ENCODE results near the gene PRKCB.

DNA sequence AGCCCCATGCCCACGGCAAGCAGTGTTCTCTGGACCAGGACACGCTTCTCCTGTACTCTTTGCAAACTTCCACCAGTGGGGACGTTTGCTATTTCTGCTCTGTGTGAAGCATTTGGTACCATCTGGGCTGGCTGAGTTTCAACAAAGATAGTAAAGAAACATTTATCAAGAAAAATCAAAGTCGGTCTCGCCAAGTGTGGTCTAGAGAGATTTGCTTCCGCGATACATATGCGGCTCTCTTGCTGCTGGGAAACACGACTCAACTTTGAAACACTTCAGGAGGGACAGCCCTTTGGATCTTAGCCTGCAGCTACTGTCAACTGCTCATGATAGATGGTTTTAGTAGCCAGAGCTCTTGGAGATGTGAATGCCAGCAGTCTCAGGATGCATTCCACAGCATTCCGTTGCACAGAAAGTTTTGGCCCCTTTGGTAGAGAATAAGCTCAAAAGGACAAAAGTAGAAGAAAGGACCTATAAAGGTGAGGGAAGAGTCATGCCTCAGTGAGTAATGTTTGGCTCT lies 252.2 kb downstream of the PRKCB start:
- TF ChIP-seq, protein P1, sequence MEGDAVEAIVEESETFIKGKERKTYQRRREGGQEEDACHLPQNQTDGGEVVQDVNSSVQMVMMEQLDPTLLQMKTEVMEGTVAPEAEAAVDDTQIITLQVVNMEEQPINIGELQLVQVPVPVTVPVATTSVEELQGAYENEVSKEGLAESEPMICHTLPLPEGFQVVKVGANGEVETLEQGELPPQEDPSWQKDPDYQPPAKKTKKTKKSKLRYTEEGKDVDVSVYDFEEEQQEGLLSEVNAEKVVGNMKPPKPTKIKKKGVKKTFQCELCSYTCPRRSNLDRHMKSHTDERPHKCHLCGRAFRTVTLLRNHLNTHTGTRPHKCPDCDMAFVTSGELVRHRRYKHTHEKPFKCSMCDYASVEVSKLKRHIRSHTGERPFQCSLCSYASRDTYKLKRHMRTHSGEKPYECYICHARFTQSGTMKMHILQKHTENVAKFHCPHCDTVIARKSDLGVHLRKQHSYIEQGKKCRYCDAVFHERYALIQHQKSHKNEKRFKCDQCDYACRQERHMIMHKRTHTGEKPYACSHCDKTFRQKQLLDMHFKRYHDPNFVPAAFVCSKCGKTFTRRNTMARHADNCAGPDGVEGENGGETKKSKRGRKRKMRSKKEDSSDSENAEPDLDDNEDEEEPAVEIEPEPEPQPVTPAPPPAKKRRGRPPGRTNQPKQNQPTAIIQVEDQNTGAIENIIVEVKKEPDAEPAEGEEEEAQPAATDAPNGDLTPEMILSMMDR (tag by site-specific recombination; IDR thresholded peaks at IDR 0.05): no peak
- TF ChIP-seq ZNF24 (tag by site-specific recombination; IDR thresholded peaks at IDR 0.05): no peak
- no peak for TF ChIP-seq BCL11A (tag by site-specific recombination; IDR thresholded peaks at IDR 0.05; ENCODE audit: low read depth)
- no peak for TF ChIP-seq ZNF391 (tag by site-specific recombination; IDR thresholded peaks at IDR 0.05; ENCODE audit: borderline replicate concordance, low read depth)
- TF ChIP-seq ZNF174 (tag by site-specific recombination; IDR thresholded peaks at IDR 0.05): no peak
- TF ChIP-seq ZNF530 (tag by site-specific recombination; IDR thresholded peaks at IDR 0.05; ENCODE audit: low read depth): no peak
- no peak for TF ChIP-seq KLF17 (tag by site-specific recombination; IDR thresholded peaks at IDR 0.05)
- TF ChIP-seq ZNF561 (tag by site-specific recombination; IDR thresholded peaks at IDR 0.05; ENCODE audit: borderline replicate concordance): no peak
- TF ChIP-seq ZFP3 (tag by site-specific recombination; IDR thresholded peaks at IDR 0.05; ENCODE audit: low read depth): no peak
- no peak for TF ChIP-seq ZNF433 (tag by site-specific recombination; IDR thresholded peaks at IDR 0.05; ENCODE audit: low read depth)
- no peak for TF ChIP-seq ZNF23 (tag by site-specific recombination; IDR thresholded peaks at IDR 0.05; ENCODE audit: borderline replicate concordance)

Data from HEK293 (cell line).